Upper lobe of left lung (tissue), 6 donors: ENCODE results near the gene TRIM9. TPM values are rescaled to one million over a fixed set of nuclear protein-coding genes. Genes with fewer than 3 reads are reported as not detected.
A peak's percentile ranks its signal among the peaks of the same experiment; 100 is the strongest.

Experiments used
- ATAC-seq, 2 donors: fragments of 200-7000 bp; cut with Tn5 transposase; one replicate each; pipeline ENCODE4 v1.9.1; 2022; ENCODE audit warnings: mild to moderate bottlenecking in 2 of 2, moderate library complexity in 2 of 2; ENCODE audit not compliant: low FRiP score in 2 of 2
- DNase-seq, 2 donors: peaks; one replicate each; pipeline ENCODE4 v3.0.0-alpha.2; 2019 to 2020
- H3K27ac ChIP-seq, 4 donors: fragments of 200-600 bp; sonication (generic); one replicate each; pipeline ENCODE4 v1.5.1; 2016 to 2019
- H3K27me3 ChIP-seq, 4 donors: fragments of 200-600 bp; sonication (generic); one replicate each; pipeline ENCODE4 v1.5.1; 2017 to 2019
- H3K36me3 ChIP-seq, 4 donors: fragments of 200-600 bp; sonication (generic); one replicate each; pipeline ENCODE4 v1.5.1; 2016 to 2019
- H3K4me1 ChIP-seq, 4 donors: fragments of 200-600 bp; sonication (generic); one replicate each; pipeline ENCODE4 v1.5.1; 2018 to 2019
- H3K4me3 ChIP-seq, 4 donors: fragments of 200-600 bp; sonication (generic); one replicate each; pipeline ENCODE4 v1.5.1; 2017 to 2019; ENCODE audit warnings: mild to moderate bottlenecking in 2 of 4, moderate library complexity in 1 of 4
- H3K9me3 ChIP-seq, 4 donors: fragments of 200-600 bp; sonication (generic); one replicate each; pipeline ENCODE4 v1.5.1; 2018 to 2019
- CTCF ChIP-seq, 6 experiments: fragments of 450-650 bp in 4 of 6; fragments of 200-600 bp in 2 of 6; sonication (generic) in 2 of 6; IDR thresholded peaks; one replicate each; pipeline ENCODE4 v1.5.1; 2016 to 2019; ENCODE audit warnings: antibody characterized with exemption in 6 of 6
- EP300 ChIP-seq, 4 donors: sonication (generic); formaldehyde crosslinking; IDR thresholded peaks; one replicate each; pipeline ENCODE4 v1.5.1; 2017; ENCODE audit warnings: antibody characterized with exemption in 4 of 4, control low read depth in 2 of 4
- POLR2A ChIP-seq, 4 donors: fragments of 450-650 bp; IDR thresholded peaks; one replicate each; pipeline ENCODE4 v1.5.1; 2016 to 2017; ENCODE audit warnings: antibody characterized with exemption in 4 of 4, mild to moderate bottlenecking in 2 of 4
- POLR2AphosphoS5 ChIP-seq, 2 donors: sonication (generic); formaldehyde crosslinking; IDR thresholded peaks; one replicate each; pipeline ENCODE4 v1.5.1; 2017; ENCODE audit warnings: antibody characterized with exemption in 2 of 2
- WGBS, 2 donors: methylation state at CpG; one replicate each; pipeline ENCODE4 v1.1.5; 2017 to 2018; 5-methylcytosine and 5-hydroxymethylcytosine counted together
- total RNA-seq, 6 donors: library from RNA; depleted of rRNA in 4 of 6; stranded (reverse); fragments of >200 nt in 4 of 6; gene quantifications; one replicate each; pipeline versions ENCODE4 v1.1.0 to v1.2.1, GENCODE V29; 2016 to 2021
- donor health status: DM: no; HTN: no; CAD: no; lungs with moderate emphysema.
- donor health status: DM: no; HTN: yes; CAD: no; lungs with severe emphysema.

Gene TRIM9
- total RNA-seq, 6 donors from 2014 or later = 0.30 to 3.1 (median 0.78) TPM

GRCh38 chr14:50928002-50928635 is 166.8 kb downstream of the TRIM9 start:
- 62 to 77% methylated on average over 5 to 6 of the region's 6 CpGs for WGBS, 2 donors
- Histone ChIP-seq H3K36me3 (peaks cover 0 to 33% (median 0%) of the 10 kb centered on the region in 4 donors), H3K27me3 (no peaks in the 10 kb centered on the region), H3K4me1 (peaks cover 0 to 3% (median 0%) of the 10 kb centered on the region in 4 donors), H3K9me3 (no peaks in the 10 kb centered on the region), H3K27ac (peak overlapping the region; percentile 54 to 80 (median 65)), H3K4me3 (no peak overlapping the region)
- TF ChIP-seq EP300 (IDR thresholded peaks at IDR 0.05) (peak in 1 of 4 donors; percentile 3), CTCF (IDR thresholded peaks at IDR 0.05) (no peak), POLR2AphosphoS5 (IDR thresholded peaks at IDR 0.05) (peak; percentile 39 to 60)
- DNase-seq = peak in 1 of 2 donors; percentile 74
- ATAC-seq = peak; percentile 77 to 87

GRCh38 chr14:50926851-50927386 is 168.0 kb downstream of the TRIM9 start:
- peak in 1 of 2 donors; percentile 53 for ATAC-seq
- no peak for DNase-seq

More at GRCh38 chr14:50926851-50927386, 168.0 kb downstream of the TRIM9 start:
- Histone ChIP-seq H3K9me3 (no peaks in the 10 kb centered on the region), H3K36me3 (peaks cover 0 to 35% (median 5%) of the 10 kb centered on the region in 4 donors), H3K4me1 (peaks cover 0 to 3% (median 0%) of the 10 kb centered on the region in 4 donors), H3K27me3 (no peaks in the 10 kb centered on the region), H3K27ac (peak overlapping the region in 3 of 4 donors; percentile 46 to 80 (median 67)), H3K4me3 (no peak overlapping the region)
- 64 to 69% methylated on average over 3 of the region's 3 CpGs for WGBS, 2 donors
- TF ChIP-seq POLR2A (IDR thresholded peaks at IDR 0.05) (peak in 1 of 4 donors; percentile 13), CTCF (IDR thresholded peaks at IDR 0.05) (no peak)

Other genes with a start within 250 kb of the TRIM9 start
- gene ABHD12B, start 223.1 kb downstream of the TRIM9 start, total RNA-seq = 1 to 10 TPM in 1 of 6 donors, under 1 TPM in 2, not detected in 3; 0.26 to 7.6 (median 0.44) TPM
- 10 to 100 TPM; 33.6 to 73.2 (median 55.9) TPM for gene PYGL, start 150.6 kb downstream of the TRIM9 start, total RNA-seq
- 10 to 100 TPM in 5 of 6 donors, 1 to 10 TPM in 1; 9.7 to 34.3 (median 29.1) TPM for gene TMX1, start 145.1 kb upstream of the TRIM9 start, total RNA-seq